Neural progenitor cell (in vitro differentiated cells): ENCODE data around the gene NUP85.

Source experiments
- CTCF ChIP-seq: fragments of 200-600 bp; sonication (generic); IDR thresholded peaks from 2 replicates; pipeline ENCODE4 v1.5.1; 2017; ENCODE audit warnings: antibody characterized with exemption, mild to moderate bottlenecking
- EZH2phosphoT487 ChIP-seq: fragments of 200-600 bp; sonication (generic); IDR thresholded peaks from 2 replicates; pipeline ENCODE4 v1.6.1; 2017; ENCODE audit warnings: antibody characterized with exemption

DNA sequence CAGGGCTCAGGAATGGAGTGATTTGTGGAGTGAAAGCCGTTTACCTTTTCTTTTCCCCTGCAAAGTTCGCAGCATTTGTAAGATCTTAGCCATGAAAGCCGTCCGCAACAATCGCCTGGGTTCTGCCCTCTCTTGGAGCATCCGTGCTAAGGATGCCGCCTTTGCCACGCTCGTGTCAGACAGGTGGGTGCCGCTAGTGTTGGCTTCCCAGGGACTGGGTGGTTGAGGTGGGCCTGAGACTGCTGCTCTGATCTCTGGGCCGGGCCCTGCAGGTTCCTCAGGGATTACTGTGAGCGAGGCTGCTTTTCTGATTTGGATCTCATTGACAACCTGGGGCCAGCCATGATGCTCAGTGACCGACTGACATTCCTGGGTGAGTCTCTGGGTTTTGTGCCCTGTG, 27.3 kb downstream of the NUP85 start:
- TF ChIP-seq CTCF (no peak), EZH2phosphoT487 (no peak)
